H1 (cell line): ENCODE measurements around the gene PCDH9. TPM values are rescaled to one million over a fixed set of nuclear protein-coding genes. Genes with fewer than 3 reads are reported as not detected.

ENCODE experiments used
- BRCA1 ChIP-seq: IDR thresholded peaks from 2 replicates; pipeline ENCODE4 v1.6.1; 2012; ENCODE audit warnings: low read depth, low read length, improper control_type of control experiment
- CEBPB ChIP-seq: IDR thresholded peaks from 2 replicates; pipeline ENCODE4 v1.6.1; 2012; ENCODE audit warnings: low read depth, low read length
- SAP30 ChIP-seq: fragments of 300-600 bp; sonication (generic); IDR thresholded peaks from 2 replicates; pipeline ENCODE4 v1.7.1; 2012; ENCODE audit warnings: low read length, moderate library complexity, mild to moderate bottlenecking, inconsistent platforms; ENCODE audit not compliant: insufficient read depth, insufficient replicate concordance
- SP4 ChIP-seq: IDR thresholded peaks from 2 replicates; pipeline ENCODE4 v1.6.1; 2012; ENCODE audit warnings: low read length, inconsistent platforms
- polyA plus RNA-seq, 7 experiments: library from polyadenylated mRNA; depleted of rRNA in 3 of 7; stranded (reverse) in 5 of 7; unstranded in 2 of 7; fragments of >200 nt in 5 of 7; fragments of 200-250 nt in 2 of 7; gene quantifications; 1 replicate in 5 of 7; 2 replicates in 1 of 7; 4 replicates in 1 of 7; pipeline versions ENCODE4 v1.2.1 to v1.2.3, GENCODE V29; 2011 to 2013; ENCODE audit warnings: missing spikeins in 2 of 7, mixed read lengths in 2 of 7
- total RNA-seq: library from RNA; stranded (reverse); fragmentation: NEBNext Ultra II Directional; extraction: Animal tissue kit (Norgen Biotek cat#: 25700); gene quantifications from 2 replicates; pipeline ENCODE4 v1.2.1, GENCODE V29; 2021

Gene PCDH9
- total and polyA plus RNA-seq, 2 of the 8 experiments (the other 6 are each of a cell fraction or from before 2014, with no cell fraction given): 0.12 to 0.60 TPM

DNA sequence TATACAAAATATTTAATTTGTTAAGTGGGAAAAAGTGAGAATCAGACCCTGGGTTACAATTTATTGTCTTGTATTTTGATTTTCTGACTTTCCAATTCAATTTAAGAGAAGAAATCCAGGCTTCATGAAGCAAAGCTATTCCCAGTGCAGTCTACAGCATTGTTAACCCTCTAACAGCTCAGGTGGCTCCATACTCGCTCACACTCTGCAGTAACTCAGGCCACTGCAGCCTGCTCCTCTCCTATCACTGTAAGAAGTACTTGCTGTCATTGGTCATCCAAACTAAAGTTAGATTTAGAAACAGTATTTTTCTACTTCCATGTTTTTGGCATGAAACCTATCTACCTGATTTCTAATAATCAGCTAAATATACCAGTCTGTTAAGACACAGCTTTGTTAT lies 830.3 kb downstream of the PCDH9 start (continued):
- no peak for TF ChIP-seq BRCA1
- TF ChIP-seq SAP30: no peak
- TF ChIP-seq CEBPB: no peak
- no peak for TF ChIP-seq SP4
- TF ChIP-seq, all 59 proteins: peak for 0
